NCI-H345 treated with DMSO at 0.1 percent for 48 hours (cell line): Measurements from ENCODE around the gene KLK15.
"Not testable (repeated sequence)": the region's sequence is repeated elsewhere in the genome, so short reads cannot be mapped to it uniquely, and the experiment has no call there.

ENCODE experiments used
- DNase-seq: peaks from one replicate; lab custom pipeline; 2025; ENCODE audit not compliant: unreplicated experiment; lab: John Stamatoyannopoulos, UW

The KLK15 gene

DNA sequence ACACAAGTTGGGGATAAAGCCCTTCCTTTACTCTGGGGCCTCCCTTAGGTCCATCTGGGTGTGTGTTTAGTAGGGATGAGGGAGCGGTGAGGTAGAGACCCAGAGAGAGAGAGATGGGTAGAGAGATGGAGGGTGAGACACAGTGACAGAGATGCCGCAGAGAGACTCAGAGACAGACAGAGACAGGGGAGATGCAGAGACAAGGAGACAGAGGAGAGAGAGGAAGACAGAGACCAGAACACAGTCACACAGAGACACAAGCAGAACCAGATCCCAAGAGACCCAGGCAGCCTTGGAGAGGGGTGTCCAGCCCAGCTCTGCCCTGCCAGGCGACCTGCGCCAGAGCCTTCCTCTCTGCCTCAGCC lies 12.1 kb downstream of the KLK15 start:
- no peak for DNase-seq

DNA sequence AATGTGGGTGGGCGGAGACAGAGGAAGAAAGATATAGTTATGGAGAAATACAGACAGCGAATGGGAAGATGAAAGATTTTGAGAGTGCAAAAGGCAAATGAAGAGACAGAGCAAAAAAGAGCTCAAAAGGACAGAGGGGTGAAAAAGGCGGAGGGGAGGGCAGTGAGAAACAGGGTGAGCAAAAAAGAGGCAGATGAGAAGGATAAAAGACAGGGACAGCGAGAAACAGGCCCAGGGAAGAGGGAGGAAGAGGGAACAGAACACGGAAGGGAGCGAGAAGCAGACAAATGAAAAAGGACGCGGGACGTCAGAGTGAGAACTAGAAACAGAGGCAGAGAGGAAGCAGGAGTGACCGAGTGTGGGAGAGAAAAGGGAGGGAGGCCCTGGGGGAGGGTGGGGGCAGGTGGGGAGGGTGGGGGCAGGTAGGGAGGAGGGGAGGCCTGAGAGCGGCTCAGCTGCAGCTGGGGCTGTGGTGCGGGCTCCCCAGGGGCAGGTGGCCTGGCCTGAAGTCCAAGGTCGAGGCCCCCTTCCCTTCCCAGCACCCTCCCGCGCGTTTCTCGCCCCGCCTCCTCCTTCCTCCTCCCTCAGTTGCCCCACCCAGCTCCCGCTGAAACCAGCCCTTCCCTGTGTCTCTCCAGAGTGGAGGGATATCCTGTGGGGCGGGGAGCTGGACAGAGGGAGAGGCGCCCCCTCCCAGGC lies 12.7 kb downstream of the KLK15 start:
- DNase-seq, result no peak

DNA sequence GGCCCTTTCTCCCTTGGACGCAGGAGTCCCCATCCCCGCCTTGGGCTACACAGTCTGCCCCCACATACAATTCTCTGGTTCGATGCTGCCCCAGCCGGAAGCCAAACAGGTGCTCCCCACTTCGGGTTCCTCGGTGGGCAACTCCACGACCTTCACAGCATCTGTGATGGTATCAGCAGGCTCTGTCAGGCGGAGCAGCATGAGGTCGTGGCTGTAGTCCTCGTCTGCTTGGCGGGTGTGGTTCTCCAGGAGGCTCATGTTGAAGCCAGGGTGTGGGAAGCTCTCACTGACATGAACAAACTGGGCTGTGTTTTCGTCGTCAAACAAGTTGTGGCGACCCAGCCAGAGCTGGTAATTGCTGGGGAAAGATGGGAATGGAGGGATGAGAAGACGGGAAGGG lies 13.3 kb downstream of the KLK15 start:
- DNase-seq, result no peak

DNA sequence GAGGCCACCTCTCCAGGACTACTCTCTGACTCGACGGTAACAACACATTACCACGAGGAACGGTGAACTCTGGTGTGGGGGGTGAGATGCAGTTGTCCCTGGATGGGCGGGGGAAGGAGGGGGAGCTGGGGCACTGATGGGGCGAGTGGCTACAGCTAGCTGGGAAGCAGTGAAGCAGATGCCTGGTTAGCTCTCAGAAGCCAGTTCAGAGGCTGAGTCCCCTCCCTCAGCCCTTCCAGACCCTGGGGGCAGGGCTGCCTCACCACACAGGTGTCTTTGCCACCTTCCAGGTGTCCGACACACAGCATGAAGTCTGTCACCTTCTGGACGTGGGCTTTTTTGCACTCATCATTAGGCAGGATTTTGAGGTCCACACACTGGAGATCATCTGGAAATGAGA lies 13.7 kb downstream of the KLK15 start:
- DNase-seq, result no peak

DNA sequence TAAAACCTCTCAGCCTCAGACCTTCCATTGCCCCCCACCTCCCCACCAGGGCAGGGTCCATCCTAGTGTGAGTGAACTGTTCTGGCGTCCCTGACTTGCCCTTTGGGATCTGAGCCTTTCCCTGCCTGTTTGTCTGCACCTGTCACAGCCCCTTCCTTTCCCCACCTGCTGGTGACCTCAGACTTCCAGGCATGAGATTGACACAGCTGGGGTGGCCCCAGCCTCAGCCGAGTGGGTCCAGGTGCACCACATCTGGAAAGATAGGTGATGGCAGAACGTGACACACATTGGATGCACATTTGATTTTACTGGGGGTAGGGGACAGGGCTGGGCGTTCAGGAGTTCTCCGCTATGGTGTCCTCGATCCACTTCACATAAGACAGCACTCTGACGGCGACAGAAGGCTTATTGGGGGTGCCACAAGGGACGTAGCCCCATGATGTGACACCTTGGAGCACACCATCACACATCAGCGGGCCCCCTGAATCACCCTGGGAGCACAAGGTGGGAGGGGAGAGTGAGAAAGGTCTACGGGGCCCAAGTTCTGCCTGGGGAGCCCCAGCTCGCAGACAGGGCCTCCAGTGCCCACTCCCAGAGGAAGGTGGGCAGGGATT lies 14.4 kb downstream of the KLK15 start:
- no peak for DNase-seq

DNA sequence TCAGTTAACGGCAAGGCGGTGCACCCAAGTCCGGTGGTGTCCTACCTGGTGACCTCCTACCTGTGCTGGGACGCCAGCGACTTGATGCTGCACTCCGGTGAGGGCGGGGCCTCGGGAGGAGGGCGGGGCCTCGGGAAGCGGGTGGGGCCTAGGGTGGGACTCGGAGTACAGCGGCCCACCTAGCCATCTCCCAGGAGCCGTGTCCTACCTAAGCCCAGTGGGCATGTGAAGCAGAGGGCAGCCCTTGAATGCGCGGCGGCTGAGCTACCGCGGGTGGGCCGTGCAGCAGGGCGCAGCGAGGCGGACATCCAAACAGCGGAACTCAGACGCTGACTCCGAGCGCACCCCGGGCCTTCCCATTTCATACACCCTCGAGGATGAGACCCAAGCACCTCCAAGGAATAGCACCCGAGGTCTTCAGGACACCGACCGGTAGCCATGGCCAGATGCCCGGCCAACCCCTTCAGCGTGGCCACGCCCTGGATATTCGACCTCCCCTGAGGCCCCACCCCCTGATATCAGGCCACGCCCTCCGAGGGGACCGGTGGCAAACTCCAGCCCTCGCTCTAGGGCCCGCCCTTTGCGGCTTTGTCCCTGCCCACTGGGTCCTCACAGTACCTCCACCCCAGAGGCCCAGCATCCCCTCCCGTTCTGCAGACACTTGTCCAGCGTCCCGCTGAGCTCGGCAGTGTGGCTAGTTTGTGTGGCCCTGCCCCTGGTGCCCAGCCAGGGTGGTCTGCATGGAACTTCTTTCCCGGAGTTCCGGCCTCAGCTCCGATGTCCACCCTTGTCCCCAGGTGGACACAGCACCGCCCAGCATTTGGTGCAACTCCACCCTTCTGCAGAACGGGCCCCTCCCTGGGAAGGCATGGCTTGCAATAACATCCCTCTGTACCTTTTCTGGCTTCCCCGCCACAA lies 15.2 kb downstream of the KLK15 start:
- DNase-seq, result no peak

DNA sequence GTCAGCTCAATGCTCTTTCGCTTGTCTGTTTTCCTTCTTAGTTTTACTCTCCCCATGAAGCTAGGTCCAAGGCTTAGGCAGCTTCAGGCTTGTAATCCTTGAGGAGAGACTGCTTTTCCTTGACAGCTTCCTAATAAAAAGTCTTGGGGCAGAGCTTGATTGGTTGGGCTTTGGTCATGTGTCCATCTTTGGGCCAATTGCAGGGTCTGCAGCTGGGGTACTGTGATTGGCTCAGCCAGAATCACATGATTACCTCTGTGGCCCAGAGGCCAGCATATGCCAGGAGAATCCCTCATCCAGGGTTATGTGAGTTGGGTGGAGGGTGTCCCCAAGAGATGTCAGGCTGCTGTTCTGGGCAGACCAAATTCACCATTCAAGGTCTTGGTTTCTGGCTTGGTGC lies 17.9 kb downstream of the KLK15 start:
- no peak for DNase-seq

DNA sequence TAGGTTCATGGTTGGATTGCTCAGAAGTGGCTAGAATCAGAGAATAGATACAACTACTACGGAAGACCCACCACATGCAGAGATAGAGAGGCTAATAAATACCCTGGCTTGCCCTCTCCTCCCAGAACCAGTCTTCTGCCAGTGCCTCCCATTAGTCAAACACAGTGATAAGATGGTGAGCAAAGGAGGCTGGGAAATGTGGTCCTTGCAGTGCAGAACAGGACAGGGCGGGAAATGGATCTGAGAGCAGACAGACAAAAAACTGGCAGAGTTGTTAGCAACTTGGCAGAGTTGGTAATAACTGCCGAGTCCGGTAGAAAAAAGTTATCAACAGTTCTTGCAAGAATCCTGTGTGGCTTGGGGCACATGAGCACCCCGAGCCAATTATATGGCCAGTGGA lies 18.5 kb downstream of the KLK15 start:
- no peak for DNase-seq

DNA sequence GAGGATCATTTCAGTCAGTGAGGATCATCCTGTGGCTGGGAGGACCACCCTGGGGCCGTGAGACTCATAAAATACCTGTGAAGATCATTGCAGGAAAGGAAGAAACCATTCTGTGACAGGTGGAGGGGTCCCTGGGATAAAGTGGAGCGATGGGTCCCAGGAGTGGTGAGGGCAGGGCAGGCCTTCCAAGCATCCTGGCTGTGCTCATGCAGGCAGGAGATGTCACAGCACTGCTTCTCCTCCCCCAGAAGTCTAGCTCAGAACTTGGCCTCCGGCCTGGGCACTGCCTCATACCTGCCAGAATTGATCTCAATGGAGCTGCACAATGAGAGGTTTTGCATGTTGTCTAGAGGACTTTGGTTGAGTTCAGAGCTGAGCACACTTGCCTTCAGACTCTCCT lies 20.9 kb downstream of the KLK15 start:
- no peak for DNase-seq

DNA sequence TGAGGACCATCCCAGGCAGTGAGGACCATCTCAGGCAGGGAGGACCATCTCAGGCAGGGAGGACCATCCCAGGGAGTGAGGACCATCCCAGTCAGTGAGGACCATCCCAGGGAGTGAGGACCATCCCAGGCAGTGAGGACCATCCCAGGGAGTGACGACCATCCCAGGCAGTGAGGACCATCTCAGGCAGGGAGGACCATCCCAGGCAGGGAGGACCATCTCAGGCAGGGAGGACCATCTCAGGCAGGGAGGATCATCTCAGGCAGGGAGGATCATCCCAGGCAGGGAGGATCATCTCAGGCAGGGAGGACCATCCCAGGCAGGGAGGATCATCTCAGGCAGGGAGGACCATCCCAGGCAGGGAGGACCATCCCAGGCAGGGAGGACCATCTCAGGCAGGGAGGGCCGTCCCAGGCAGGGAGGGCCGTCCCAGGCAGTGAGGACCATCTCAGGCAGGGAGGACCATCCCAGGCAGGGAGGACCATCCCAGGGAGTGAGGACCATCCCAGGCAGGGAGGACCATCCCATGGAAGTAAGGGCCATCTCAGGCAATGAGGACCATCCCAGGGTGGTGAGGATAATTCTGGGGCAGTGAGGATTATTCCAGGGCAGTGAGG lies 21.6 kb downstream of the KLK15 start:
- not testable (repeated sequence) for DNase-seq

DNA sequence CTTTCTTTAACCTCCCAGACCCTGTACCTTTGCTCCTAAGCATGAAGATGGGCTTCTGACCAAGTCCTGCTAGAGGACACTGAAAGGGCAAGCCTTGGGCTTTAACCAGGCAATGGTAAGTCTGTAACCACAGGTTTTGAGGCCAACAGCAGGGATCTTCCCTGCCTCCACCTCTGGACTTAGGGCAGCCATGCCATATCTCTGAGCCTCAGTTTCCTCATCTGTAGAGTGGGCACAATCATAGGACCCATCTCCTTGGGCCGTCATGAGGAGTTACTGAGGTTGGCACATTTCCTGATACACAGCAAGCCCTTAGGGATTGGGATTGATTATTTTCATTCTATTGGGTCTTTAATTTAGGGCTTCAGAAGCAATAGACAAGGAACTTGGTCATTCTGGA lies 24.5 kb downstream of the KLK15 start:
- DNase-seq, result no peak

DNA sequence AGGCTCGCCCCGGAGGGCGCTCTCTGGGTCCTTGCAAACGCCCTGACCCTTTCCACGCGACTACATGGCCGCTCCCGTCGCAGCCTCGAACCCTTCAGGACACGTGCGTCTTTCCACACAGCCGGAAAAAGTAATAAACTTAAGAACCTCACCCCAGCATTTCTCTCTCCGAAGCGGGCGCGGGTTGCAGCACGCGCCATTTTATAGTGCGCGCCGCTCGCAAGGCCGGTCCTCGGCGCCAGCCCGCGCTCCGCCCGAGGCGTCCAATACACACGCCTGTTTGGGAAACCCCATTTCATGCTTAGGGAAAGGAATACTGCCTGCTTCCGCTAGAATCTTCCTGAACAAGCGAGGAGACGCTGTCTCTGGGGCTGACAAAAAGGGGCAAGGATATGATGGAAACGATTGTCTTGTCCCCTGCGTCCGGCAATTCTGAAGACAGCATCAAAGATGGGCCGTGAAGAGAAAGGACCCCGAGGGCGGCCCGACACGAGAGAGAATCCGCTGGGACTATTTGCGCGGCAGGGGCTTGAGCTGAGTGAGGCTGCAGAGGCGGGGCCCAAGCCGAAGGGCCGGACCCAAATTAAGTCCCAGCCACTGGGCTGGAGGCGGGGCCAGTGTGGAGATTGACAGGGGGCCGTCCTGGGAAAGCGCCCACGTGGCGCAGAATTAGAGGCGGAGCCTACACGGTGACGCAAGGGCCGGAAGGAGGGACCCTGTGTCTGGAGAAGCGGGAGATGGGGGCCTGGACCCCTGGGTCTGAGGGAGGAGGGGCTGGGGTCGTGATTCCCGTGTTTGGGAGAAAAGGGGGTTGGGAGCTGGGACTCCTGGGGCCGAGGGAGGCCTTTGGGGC lies 28.7 kb downstream of the KLK15 start:
- peak; percentile 89 for DNase-seq

DNA sequence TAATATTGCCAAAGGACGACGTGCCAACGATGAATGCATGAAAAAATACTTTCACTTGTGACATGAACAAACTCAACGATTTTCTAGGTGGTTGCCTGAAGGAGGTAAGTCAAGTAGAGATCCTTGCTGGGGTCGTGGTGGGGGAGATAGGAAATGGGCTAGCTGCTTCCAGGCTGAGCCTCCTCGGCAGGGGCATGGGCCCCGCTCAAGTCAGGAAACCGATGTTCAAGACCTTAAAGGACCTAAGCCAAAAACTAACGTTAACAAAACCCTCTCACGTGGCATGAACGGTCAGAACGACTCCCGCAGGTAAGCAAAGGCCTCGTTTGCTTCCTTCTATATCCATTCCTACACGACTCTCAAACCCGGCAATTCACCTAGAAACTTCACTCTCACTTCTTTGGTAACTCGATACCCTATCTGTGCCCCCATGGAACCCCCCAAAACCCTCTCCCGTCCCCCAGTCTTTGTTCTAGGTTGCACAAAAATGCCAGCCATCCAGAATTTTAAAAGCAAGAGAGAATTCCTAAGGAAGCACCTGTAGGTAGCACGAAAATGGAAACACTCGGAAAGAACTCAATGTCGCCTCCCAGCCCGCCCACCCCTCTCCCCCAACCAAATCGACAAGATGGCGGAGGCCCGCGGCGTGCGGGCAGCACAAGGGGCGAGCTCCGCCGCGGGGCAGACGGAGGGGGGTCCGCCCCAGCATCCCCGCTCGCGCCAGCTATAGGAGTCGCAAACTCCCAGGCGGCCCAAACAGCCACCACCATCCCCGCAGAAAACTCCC lies 29.5 kb downstream of the KLK15 start:
- no peak for DNase-seq

DNA sequence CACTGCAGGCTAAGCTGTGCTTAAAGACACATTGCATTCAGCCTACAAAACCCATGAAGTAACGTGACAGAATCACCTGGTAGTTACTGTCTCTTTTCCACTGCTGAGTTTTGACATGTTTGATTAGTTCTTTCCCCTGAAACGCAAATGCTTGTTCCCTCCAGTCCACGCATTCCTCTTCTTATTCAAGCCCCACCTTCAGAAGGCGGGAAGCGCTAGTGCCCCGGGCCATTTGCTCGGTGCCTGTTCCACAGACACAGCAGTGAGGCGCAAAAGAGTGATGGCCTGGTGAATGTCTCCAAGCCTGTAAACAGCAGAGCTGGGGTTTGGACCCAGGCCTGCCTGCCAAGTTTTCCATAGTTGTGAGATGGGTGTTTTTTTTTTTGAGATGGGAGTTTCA lies 32.3 kb downstream of the KLK15 start:
- DNase-seq, result no peak

DNA sequence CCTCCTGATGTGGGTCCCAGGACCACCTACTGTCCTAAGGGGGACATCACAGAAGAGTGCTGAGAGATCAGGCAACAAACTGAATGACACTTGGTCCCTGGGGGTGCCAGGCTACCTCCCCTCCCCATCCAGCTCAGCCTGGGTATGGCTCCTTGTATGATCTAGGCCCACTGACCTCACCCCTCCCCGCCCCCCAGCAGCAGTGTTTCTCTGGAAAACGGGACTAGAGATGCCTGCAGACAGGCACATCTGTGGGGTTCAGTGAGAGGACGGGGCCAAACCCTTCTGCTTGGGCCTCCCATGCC lies 33.9 kb downstream of the KLK15 start:
- DNase-seq, result no peak

DNA sequence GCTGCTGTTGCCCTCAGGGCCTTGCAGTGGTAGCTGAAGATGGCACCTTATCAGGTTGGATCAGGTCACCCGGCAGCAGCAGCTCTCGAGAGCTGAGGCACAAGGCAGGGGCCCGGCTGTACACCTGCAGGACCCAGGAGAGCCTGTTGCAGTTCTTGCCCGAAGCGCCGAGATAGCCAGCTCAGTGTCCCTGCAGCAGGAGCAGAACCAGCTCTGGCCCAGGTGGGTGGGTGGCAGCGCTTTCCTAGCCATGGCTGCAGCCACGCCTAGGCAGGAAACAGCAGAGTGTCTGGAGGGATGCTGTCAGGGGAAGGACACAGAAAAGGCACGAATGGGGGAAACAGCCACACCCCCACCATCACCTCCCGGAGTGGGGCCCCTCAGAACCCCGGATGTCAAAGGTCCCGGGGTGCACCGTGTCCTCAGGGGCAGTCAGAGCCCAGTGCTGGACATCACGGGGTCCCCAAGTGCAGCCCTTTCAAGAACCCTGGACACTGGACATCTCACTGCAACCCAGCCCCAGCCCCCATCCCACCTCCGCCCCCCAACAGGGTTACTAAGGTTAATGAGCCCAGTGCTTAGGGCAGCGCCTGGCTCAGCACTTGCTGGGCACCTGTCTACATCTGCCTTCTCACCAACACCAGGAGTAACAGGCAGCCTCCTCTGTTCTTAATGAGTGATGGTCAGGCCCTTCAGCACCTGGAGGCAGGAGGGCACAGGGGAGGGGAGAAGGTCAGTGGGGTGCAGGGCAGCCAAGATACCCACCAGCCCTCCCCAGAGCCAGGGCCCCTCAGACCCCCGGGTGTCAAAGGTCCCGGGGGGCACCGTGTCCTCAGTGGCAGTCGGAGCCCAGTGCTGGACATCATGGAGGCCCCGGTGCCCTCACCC lies 34.5 kb downstream of the KLK15 start:
- no peak for DNase-seq

DNA sequence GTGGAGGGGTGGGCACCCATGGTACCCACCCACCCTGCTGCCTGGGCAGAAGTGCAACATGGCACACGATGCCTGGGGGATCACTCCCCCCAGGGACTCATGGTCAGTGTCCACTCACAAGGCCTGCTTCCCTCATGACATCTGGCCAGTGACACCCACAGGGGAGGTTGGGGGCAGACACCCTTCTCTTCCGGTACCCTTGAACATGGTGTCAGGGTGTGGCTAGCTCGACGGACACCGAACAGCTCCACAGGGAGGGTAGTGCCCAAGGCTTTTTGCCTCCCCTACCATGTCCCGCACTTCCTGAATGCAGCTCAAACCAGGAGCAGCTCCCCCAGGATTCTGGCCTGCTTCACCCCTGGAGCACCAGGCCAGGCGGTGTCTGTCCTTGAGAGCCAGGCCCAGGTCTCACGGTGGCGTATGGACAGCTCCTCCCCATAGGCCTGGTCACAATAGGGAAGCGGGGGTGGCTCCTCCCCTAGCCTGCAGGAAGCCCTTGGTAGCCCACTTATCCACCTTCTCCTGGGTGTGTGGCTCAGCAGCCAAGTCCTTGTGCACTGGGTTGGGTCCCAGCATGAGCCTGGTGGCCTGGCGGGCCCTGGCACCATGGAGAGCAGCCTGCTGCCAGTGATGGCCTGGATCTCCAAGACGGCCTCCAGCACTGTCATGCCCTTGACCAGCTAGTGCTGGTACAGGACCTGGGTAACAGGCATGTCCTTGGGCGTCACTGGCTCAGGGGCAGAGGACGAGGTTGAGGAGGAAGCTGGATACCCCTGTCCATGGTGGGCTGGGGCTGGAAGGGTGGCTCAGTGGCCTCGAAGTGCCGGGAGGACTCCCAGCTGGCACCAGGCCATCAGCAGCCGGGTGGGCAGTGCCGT lies 35.4 kb downstream of the KLK15 start:
- no peak for DNase-seq

DNA sequence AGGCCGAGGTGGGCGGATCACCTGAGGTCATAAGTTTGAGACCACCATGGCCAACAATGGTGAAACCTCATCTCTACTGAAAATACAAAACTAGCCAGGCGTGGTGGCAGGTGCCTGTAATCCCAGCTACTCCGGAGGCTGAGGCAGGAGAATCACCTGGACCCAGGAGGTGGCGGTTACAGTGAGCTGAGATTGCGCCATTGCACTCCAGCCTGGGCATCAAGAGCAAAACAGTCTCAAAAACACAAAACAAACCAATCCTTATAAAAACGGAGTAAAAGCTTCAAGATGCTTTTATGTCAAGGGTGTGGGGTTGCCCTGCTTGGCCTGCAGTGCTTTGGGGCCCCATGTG lies 36.0 kb downstream of the KLK15 start:
- DNase-seq, result no peak
